ENCODE data around the gene TMEM135. TPM values are rescaled to one million over a fixed set of nuclear protein-coding genes. Genes with fewer than 3 reads are reported as not detected.

Gene TMEM135
- total RNA-seq, 1 donor from 2014 or later: 22.3 TPM

GRCh38 chr11:87316491-87316890 is 278.8 kb downstream of the TMEM135 start:
- Histone ChIP-seq H3K9me3 (no peaks in the 10 kb centered on the region), H3K36me3 (peaks cover 19% of the 10 kb centered on the region), H3K4me1 (no peaks in the 10 kb centered on the region), H3K27me3 (ENCODE audit: low read depth) (no peaks in the 10 kb centered on the region), H3K27ac (no peak overlapping the region), H3K4me3 (no peak overlapping the region)
- ATAC-seq (no peak), DNase-seq (no peak)
- intact Hi-C loops (cut with DNase I): no loop called here
- no peak for TF ChIP-seq CTCF (IDR thresholded peaks at IDR 0.05)

- H3K9me3 ChIP-seq: no peaks in the 10 kb centered on the region
- intact Hi-C loops (cut with DNase I): no loop called here
- ATAC-seq (no peak), DNase-seq (no peak)
- no peak for TF ChIP-seq CTCF (IDR thresholded peaks at IDR 0.05)
- H3K27me3 ChIP-seq (ENCODE audit: low read depth): no peaks in the 10 kb centered on the region
- H3K27ac ChIP-seq: no peak overlapping the region
- H3K36me3 ChIP-seq: peaks cover 28% of the 10 kb centered on the region
- H3K4me3 ChIP-seq: no peak overlapping the region
- H3K4me1 ChIP-seq: no peaks in the 10 kb centered on the region
Measured at GRCh38 chr11:87317441-87317840, 279.7 kb downstream of the TMEM135 start.

GRCh38 chr11:87320123-87320522 is 282.4 kb downstream of the TMEM135 start:
- Histone ChIP-seq H3K27ac (no peak overlapping the region), H3K9me3 (no peaks in the 10 kb centered on the region), H3K36me3 (peaks cover 28% of the 10 kb centered on the region), H3K4me3 (no peak overlapping the region), H3K27me3 (ENCODE audit: low read depth) (no peaks in the 10 kb centered on the region), H3K4me1 (no peaks in the 10 kb centered on the region)
- TF ChIP-seq CTCF (IDR thresholded peaks at IDR 0.05): no peak
- intact Hi-C loops (cut with DNase I): no loop called here
- no peak for DNase-seq
- ATAC-seq: no peak

GRCh38 chr11:87322568-87322967 is 284.8 kb downstream of the TMEM135 start:
- H3K36me3 ChIP-seq: peaks cover 28% of the 10 kb centered on the region
- H3K27ac ChIP-seq: no peak overlapping the region
- H3K9me3 ChIP-seq: no peaks in the 10 kb centered on the region
- DNase-seq (no peak), ATAC-seq (no peak)
- no peaks in the 10 kb centered on the region for H3K27me3 ChIP-seq (ENCODE audit: low read depth)
- no peaks in the 10 kb centered on the region for H3K4me1 ChIP-seq
- H3K4me3 ChIP-seq: no peak overlapping the region
- no peak for TF ChIP-seq CTCF (IDR thresholded peaks at IDR 0.05)
- intact Hi-C loops (cut with DNase I): no loop called here

GRCh38 chr11:87323899-87324298 is 286.2 kb downstream of the TMEM135 start:
- H3K36me3 ChIP-seq: peaks cover 25% of the 10 kb centered on the region
- intact Hi-C loops (cut with DNase I): no loop called here
- H3K4me3 ChIP-seq: no peak overlapping the region
- H3K9me3 ChIP-seq: no peaks in the 10 kb centered on the region
- H3K4me1 ChIP-seq: no peaks in the 10 kb centered on the region
- DNase-seq: no peak
- no peak overlapping the region for H3K27ac ChIP-seq
- H3K27me3 ChIP-seq (ENCODE audit: low read depth): no peaks in the 10 kb centered on the region
- no peak for TF ChIP-seq CTCF (IDR thresholded peaks at IDR 0.05)
- ATAC-seq: no peak
